RKO (cell line): ENCODE measurements around the gene PPP1R1A.
A peak's percentile ranks its signal among the peaks of the same experiment; 100 is the strongest.

Experiments used
- DNase-seq: peaks from one replicate; pipeline ENCODE4 v3.0.0-alpha.2; 2016; ENCODE audit warnings: low spot score

PPP1R1A gene

GRCh38 chr12:54588110-54588889 is at the start of gene PPP1R1A:
Gene PPP1R1A, minus strand, starts transcription at chr12:54588659. Its CDS starts 171 bp downstream, at chr12:54588488.
- no peak for DNase-seq

DNA sequence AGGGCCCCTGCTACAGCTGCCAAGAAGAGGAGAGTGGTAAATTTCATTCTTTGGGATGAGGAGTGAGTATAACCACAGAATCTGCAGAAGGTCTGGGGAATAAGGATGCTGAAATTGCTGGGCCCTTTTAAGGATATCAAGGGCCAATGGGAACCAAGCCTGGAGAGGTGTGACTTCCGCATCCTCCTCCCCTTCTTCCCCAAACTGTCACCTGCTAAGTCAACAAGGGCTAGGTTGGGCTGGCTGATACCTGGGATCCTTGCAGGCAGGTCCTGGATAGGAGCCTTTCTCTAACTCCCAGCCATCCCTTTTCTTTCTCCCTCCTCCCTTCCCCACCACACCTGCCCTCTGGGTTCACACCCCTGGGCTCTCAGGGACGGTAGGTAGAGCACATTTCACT is 46.3 kb upstream of the PPP1R1A start, which contains the start of gene LACRT:
Gene LACRT (minus strand): TSS at position 101 of the 400 bp plus-strand sequence. CDS start 54 bp downstream, at position 47.
- no peak for DNase-seq

DNA sequence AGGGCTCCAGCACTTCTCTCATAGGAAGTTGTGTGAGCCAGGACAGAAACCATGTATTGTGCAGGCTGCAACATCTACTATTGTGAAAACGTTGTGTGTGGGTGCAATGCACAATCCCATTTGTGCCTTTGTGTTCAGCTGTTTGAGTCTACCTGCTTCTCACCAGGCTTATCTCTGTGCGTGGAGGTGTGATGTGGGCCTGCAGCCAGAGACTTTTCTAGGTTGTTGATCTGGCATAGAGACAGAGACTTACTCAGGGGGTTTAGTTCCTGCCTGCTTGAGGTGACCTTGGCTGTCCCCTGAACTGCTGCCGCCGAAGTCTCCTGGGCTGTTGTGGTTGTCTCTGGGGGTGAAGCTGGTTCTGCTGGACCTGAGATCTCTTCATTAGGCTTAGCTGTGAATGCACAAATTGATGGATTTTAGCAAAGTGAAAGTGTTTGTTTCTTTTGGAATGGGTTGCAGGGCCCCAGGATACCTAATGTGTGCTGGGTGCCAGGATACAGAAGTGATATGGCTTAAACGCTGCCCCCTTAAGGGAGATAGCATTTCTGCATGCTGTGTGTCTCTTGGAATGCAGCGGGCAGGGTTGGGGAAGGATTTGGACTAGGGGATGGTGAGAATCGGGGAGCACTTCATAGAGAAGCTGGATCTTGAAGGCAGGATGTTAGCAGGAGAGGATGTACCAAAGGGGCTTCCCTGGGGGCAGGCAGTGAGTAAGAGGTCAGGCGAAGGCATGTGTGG is 43.7 kb upstream of the PPP1R1A start:
- no peak for DNase-seq

- no peak for DNase-seq
Observed at GRCh38 chr12:54631551-54631950, 43.1 kb upstream of the PPP1R1A start.

DNA sequence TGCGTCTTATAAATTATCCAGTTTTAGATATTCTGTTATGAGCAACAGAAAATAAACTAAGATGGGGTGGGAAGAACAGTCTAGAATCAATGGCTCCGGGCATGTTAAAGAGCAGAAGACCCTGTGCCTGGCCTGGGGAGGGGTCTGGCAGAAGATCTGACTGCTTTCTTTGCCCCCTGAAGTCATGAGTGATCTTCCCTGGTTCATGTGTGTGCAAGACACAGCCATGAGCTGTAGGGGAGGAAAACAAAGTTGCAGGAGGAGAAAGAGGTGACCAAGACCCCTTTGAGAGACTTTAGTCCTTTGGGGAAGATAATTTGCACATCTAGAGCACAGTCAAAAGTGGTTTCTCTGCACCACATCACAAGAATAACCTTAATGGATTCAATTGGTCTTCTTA is 41.5 kb upstream of the PPP1R1A start:
- DNase-seq: no peak

DNA sequence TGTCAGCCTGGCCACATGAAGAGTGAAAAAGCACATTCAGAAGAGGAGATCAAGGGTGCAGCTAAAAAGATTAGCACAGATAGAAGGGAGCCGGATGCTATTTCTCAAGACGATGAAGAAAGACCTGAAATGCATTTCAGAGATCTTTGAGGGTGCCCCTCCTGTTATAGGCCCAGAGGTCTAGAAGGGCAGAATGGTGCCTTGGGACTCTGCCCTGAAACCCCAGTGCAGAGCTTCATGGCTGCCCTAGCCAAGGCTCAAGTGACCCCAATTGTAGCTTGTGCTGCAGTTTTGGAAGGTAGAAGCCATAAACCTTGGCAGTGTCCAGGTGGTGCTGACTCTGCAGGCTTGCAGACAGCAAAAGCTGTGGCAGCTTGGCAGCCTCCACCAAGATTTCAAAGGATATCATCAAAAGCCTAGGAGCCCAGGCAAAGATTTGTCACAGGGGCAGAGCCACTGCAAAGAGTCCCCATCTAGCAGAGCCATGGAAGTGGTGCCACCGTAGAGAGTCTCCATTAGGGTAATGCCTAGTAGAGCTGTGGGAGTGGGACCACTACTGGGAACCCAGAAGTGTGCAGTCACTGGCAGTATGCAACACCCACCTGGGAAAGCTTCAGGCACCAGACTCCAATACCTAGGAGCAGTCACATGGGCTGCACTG is 39.9 kb upstream of the PPP1R1A start:
- no peak for DNase-seq

DNA sequence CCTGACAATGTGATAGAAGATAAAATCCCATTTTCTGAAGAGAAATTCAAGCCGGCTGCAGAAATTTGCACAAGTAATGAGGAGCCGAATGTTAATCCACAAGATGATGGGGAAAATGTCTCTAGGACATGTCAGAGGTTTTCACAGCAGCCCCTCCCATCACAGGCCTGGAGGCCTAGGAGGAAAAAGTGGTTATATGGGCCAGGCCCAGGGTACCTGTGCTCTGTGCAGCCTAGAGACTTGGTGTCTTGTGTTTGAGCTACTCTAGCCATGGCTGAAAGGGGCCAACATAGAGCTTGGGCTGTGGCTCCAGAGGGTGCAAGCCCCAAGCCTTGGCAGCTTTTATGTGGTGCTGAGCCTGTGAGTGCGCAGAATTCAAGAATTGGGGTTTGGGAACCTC is 38.8 kb upstream of the PPP1R1A start:
- no peak for DNase-seq

- DNase-seq: no peak
Observed at GRCh38 chr12:54625598-54625997, 37.1 kb upstream of the PPP1R1A start.

- DNase-seq: no peak
Observed at GRCh38 chr12:54624315-54625279, 36.1 kb upstream of the PPP1R1A start.

DNA sequence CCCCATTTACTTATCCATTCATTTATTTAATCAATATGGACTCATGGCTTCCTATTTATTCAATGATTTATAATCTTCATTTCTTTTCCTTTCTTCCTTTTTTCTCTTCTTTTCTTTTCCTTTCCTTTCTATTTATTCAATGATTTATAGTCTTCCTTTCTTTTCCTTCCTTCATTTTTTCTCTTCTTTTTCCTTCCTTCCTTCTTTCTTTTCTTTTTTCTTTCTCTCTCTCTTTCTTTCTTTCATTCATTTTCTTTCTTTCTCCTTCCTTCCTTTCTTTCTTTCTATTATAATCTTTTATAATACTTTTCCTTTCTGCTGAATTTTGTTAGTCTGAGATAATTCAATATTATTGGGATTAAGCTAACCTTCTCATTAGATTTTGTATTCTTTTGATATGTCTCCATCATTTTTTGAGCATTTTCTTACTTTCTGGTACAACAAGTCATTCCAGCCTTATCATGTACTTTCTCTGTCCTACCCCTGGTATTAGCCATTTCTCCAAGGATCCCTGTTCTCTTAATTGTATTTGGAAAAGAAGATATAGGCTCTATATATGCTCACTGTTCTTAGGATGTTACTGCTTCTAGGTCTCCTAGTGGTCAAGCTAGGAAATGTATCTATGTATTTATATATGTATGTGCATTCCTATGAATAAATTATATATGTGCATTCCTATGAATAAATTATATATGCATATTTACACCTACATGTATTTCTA is 34.2 kb upstream of the PPP1R1A start:
- peak; percentile 61 for DNase-seq

GRCh38 chr12:54616933-54617680 is 28.6 kb upstream of the PPP1R1A start:
- DNase-seq: no peak

DNA sequence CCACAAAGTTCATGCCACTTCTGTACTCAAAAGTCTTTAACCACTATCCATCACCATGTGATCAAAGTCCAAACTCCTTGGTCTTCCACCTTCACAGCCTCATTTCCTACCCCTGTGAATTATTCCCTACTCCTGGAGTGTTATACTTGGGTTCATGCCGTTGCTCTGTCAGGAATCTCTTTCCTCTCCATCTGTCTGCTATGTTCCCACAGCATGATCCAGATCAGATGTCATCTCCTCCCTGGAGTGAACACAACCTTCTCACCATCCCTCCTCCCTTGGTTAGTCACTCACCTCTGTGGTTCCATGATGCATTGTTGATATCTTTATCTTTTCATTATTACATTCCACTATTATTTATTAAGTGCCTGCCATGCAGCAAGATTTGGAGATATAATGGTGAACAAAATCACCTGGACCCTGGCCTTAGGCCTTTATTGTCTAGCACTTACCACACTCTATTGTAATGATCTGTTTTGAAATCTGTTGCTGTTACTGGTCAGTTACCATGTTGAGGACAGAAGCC is 23.8 kb upstream of the PPP1R1A start:
- no peak for DNase-seq

DNA sequence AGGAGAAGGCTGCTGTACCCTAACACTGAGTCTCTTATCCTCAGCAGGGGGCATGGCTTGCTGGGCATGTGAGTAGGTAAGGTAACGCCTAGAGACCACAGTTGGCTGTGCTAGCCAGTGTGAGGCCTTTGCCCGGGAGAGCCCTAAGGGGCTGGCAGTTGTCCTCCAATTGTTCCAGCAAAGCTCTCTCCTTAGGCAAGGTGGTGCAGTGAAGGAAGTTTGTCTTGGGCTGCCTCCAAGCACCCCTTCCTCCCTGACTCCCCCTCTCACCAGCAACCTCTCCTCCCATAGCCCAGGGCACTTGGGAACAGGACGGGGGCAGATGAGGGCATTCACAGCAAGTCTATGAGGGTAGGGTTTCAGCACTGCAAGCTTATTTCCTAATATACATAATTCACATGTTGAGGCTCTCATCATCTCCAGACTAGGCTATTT is 23.3 kb upstream of the PPP1R1A start:
- no peak for DNase-seq

DNA sequence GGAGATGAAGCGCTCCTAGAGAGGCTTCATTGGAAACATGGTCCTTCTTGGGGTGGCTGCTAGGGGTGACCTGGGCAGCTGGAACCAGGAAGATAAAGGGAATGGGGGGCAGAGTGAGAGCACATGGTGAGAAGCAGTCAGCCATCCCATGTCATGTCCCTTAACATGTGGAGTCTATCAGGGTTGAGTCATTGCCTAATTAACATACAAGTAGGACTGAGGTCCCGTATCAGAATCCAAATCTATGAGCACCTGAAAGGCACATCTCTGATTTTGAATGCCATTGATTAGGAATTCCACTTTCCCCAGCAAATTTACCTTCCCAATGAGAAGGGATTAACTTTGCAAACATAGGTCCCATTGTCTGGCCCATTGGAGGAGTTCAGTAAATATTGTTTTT is 20.3 kb upstream of the PPP1R1A start:
- no peak for DNase-seq

GRCh38 chr12:54608156-54608555 is 19.7 kb upstream of the PPP1R1A start:
- no peak for DNase-seq

DNA sequence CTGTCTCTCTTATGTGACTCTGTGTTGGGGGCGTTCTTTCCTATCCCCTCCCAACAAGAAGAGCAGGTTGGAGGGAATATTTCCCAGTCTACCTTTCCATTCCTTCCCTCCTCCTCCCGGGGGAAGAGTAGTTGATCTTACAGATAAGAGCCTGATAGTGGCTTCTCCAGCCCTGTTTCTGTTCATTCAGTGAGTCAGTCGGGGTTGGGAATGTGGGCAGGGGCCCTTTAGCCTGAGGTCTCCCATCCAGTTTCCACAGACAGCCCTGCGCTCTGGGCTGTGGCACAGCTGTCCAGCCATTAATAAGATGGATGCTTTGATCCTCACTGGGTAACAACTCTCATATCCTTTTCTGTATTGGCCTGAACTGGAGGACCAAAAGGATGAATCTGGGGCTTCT is 18.1 kb upstream of the PPP1R1A start:
- no peak for DNase-seq

DNA sequence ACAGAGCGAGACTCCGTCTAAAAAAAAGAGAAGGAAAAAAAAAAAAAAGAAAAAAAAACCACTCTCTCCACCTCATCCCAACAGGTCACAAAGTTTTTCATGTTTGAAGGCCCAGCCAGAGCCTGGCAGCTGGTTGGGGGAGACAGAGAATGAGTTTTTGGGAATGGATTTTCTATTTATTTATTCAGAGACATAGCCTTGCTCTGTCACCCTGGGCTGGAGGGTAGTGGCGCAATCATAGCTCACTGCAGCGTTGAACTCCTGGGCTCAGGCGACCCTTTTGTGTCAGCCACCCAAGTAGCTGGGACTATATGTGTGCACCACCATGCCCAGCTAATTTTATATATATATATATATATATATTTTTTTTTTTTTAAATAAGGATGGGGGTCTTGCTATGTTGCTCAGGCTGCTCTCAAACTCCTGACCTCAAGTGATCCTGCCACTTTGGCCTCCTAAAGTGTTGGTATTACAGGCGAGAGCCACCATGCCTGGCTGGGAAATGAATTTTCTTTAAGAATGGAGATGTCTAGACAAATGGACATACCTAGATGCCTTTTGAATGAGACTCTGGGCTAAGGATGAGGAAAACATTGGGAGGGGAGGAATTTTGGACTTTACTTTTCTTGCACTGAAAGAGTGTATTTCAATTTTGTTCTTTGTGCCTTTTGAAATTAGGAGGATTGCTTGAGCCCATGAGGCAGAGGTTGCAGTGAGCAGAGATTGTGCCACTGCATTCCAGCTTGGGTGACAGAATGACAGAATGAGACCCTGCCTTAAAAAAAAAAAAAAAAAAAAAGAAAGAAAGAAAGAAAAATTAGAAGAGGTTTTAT is 16.9 kb upstream of the PPP1R1A start:
- DNase-seq: no peak

- no peak for DNase-seq
Observed at GRCh38 chr12:54604436-54604835, 16.0 kb upstream of the PPP1R1A start.

DNA sequence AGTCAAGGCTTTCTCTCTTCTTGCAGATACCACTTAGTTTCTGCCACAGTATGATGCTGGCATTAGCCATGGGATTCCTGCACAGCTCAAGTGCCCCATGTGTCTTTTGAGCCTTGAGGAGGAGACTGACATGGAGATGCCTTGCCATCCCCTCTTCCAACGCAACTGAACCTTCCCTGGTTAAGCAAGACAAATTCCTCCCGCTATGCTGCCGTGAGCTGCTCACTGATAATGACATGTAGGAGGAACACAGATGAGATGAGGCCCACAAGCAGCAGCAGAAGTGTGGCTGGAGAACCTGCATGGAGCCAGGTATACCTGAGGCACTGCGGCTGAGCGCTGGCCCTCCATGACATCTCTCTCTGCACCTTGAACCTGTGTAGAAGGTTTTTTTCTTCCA is 15.4 kb upstream of the PPP1R1A start:
- DNase-seq: no peak
